Neuronal stem cell (in vitro differentiated cells): ENCODE data around the gene MTCL3.

Source experiments
- DNase-seq: peaks from one replicate; pipeline ENCODE4 v3.0.0-alpha.2; 2013; ENCODE audit warnings: low spot score
- H2AFZ ChIP-seq: one replicate; pipeline ENCODE4 v1.6.1; 2013; ENCODE audit warnings: mild to moderate bottlenecking, low read length, inconsistent platforms
- H2AK5ac ChIP-seq: 2 replicates; pipeline ENCODE4 v1.6.1; 2013; ENCODE audit warnings: low read depth, mild to moderate bottlenecking, inconsistent platforms, low read length, moderate library complexity, mixed read lengths
- H2BK120ac ChIP-seq: 2 replicates; pipeline ENCODE4 v1.6.1; 2013; ENCODE audit warnings: low read depth, mild to moderate bottlenecking, inconsistent platforms, low read length, moderate library complexity, mixed read lengths
- H2BK12ac ChIP-seq: one replicate; pipeline ENCODE4 v1.6.1; 2013; ENCODE audit warnings: low read length, inconsistent platforms
- H2BK15ac ChIP-seq: 2 replicates; pipeline ENCODE4 v1.6.1; 2013; ENCODE audit warnings: mild to moderate bottlenecking, low read length, inconsistent platforms, mixed read lengths
- H2BK5ac ChIP-seq: one replicate; pipeline ENCODE4 v1.6.1; 2013; ENCODE audit warnings: inconsistent platforms, mild to moderate bottlenecking, low read length, moderate library complexity
- H3K14ac ChIP-seq: one replicate; pipeline ENCODE4 v1.6.1; 2013; ENCODE audit warnings: low read length, inconsistent platforms
- H3K18ac ChIP-seq: 2 replicates; pipeline ENCODE4 v1.6.1; 2013; ENCODE audit warnings: low read length, inconsistent platforms
- H3K23ac ChIP-seq: 2 replicates; pipeline ENCODE4 v1.6.1; 2013; ENCODE audit warnings: low read depth, mild to moderate bottlenecking, mixed read lengths, low read length, inconsistent platforms; ENCODE audit not compliant: poor library complexity
- H3K27ac ChIP-seq: replicated peaks from 3 replicates; pipeline ENCODE4 v1.5.1; 2013; ENCODE audit warnings: low read length, inconsistent platforms
- H3K27me3 ChIP-seq, 3 experiments: 2 replicates each; pipeline ENCODE4 v1.6.1; 2013; ENCODE audit warnings: low read length in 3 of 3, mild to moderate bottlenecking in 2 of 3, inconsistent platforms in 1 of 3, low read depth in 1 of 3, mixed read lengths in 1 of 3, moderate library complexity in 1 of 3; ENCODE audit not compliant: control insufficient read depth in 3 of 3, insufficient read depth in 3 of 3
- H3K36me3 ChIP-seq, 2 donors: replicated peaks in 1 of 2; 2 replicates each; pipeline ENCODE4 v1.6.1; 2013; ENCODE audit warnings: low read length in 2 of 2; ENCODE audit not compliant: control insufficient read depth in 2 of 2, insufficient read depth in 2 of 2
- H3K4ac ChIP-seq: 2 replicates; pipeline ENCODE4 v1.6.1; 2013; ENCODE audit warnings: inconsistent platforms, mild to moderate bottlenecking, low read length, moderate library complexity
- H3K4me1 ChIP-seq, 2 donors: 1 replicate in 1 of 2; 2 replicates in 1 of 2; pipeline ENCODE4 v1.6.1; 2013; ENCODE audit warnings: low read length in 2 of 2, low read depth in 1 of 2; ENCODE audit not compliant: control insufficient read depth in 2 of 2, insufficient read depth in 1 of 2
- H3K4me2 ChIP-seq: one replicate; pipeline ENCODE4 v1.6.1; 2013; ENCODE audit warnings: mild to moderate bottlenecking, low read length, inconsistent platforms; ENCODE audit not compliant: insufficient read depth, poor library complexity, severe bottlenecking
- H3K4me3 ChIP-seq, 2 donors: 2 replicates each; pipeline ENCODE4 v1.5.1; 2013; ENCODE audit warnings: low read length in 2 of 2, mild to moderate bottlenecking in 2 of 2, inconsistent platforms in 1 of 2, moderate library complexity in 1 of 2
- H3K79me1 ChIP-seq: one replicate; pipeline ENCODE4 v1.6.1; 2013; ENCODE audit warnings: low read depth, mild to moderate bottlenecking, inconsistent platforms, low read length, moderate library complexity
- H3K9ac ChIP-seq: one replicate; pipeline ENCODE4 v1.6.1; 2013; ENCODE audit warnings: mild to moderate bottlenecking, low read depth, low read length, inconsistent platforms; ENCODE audit not compliant: poor library complexity
- H3K9me3 ChIP-seq, 2 donors: replicated peaks in 1 of 2; 2 replicates each; pipeline versions ENCODE3 to v1.6.1; 2013; ENCODE audit warnings: low read length in 2 of 2, mild to moderate bottlenecking in 2 of 2, inconsistent platforms in 1 of 2, low read depth in 1 of 2, mixed read lengths in 1 of 2, moderate library complexity in 1 of 2; ENCODE audit not compliant: control insufficient read depth in 2 of 2, insufficient read depth in 1 of 2
- H4K8ac ChIP-seq: one replicate; pipeline ENCODE4 v1.6.1; 2013; ENCODE audit warnings: low read depth, mild to moderate bottlenecking, inconsistent platforms, low read length, moderate library complexity
- H4K91ac ChIP-seq: one replicate; pipeline ENCODE4 v1.6.1; 2013; ENCODE audit warnings: low read length, low read depth, mild to moderate bottlenecking, inconsistent platforms; ENCODE audit not compliant: poor library complexity
- WGBS, 2 donors: extraction: QIAGEN DNeasy Blood & Tissue Kit; methylation state at CpG; one replicate each; pipeline ENCODE4 v1.1.7; 2013; ENCODE audit warnings: missing lambda C conversion rate in 2 of 2, mixed read lengths in 1 of 2; ENCODE audit not compliant: insufficient read length in 2 of 2, insufficient replicate concordance in 1 of 2; ENCODE audit errors: extremely low coverage in 2 of 2; 5-methylcytosine and 5-hydroxymethylcytosine counted together

Gene MTCL3

GRCh38 chr6:127460465-127460864 lies 58.7 kb downstream of the MTCL3 start:
- Histone ChIP-seq H4K8ac (no peak overlapping the region), H3K27ac (no peak overlapping the region), H3K36me3 (peaks cover 0 to 92% of the 10 kb centered on the region in 2 donors), H2BK5ac (no peak overlapping the region), H3K18ac (no peak overlapping the region), H2AK5ac (no peak overlapping the region), H2AFZ (no peak overlapping the region), H3K4ac (no peak overlapping the region), H3K4me2 (no peak overlapping the region), H2BK12ac (no peak overlapping the region), H3K4me3 (no peak overlapping the region), H3K4me1 (peaks cover 3 to 5% of the 10 kb centered on the region in 2 donors), H2BK15ac (no peak overlapping the region), H4K91ac (no peak overlapping the region), H3K27me3 (no peaks in the 10 kb centered on the region), H3K14ac (no peak overlapping the region), H3K23ac (no peak overlapping the region), H3K9ac (no peak overlapping the region), H2BK120ac (no peak overlapping the region), H3K79me1 (no peaks in the 10 kb centered on the region), H3K9me3 (no peaks in the 10 kb centered on the region)
- no peak for DNase-seq
- WGBS, 2 donors, result no CpG with 5 or more reads among the region's 1 CpG

DNA sequence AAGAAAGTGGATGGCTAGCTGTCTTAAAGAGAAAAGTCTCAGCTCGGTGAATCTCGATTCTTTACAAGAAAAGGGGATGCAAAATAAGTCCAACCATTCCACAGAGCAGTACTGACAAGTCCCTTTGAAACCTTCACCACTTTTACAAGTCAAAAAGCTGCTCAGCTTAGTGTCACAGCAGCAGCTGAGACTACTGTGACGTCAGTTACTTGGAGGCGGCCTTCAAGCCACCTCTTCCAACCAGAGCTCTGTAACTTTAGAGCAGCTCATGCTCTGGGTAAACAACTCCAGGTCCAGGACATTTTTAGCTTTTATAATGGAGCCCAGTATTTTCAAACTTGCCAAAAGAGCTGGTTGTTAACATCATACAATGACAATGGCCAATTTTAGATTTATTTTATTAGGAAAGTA lies 59.9 kb downstream of the MTCL3 start, which contains the start of gene KIAA0408:
Gene KIAA0408 (minus strand): TSS at position 159 of the 411 bp plus-strand sequence. CDS start 5,408 bp downstream, outside the sequence.
- WGBS, 2 donors, result no CpG with 5 or more reads among the region's 4 CpGs

DNA sequence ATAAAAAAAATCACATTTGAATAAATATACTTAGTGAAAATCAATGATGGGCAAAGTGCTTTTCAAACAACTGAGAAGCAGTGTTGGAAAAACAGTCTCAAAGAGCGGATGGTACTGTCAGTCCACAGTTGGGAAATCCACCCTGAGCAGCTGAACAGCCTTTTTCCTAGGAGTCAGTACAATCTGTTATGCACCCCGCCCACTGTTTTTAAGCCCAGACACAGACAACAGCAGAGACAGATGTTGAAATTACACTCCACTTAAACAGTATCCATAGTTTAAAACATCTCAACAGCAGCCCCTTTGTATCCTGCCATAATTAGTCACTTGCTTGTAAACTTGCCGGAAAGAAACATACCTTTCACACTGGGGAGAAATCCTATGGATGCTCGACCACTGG lies 60.3 kb downstream of the MTCL3 start:
- H4K8ac ChIP-seq, result no peak overlapping the region
- H3K18ac ChIP-seq, result no peak overlapping the region
- peaks cover 3 to 5% of the 10 kb centered on the region in 2 donors for H3K4me1 ChIP-seq
- H3K23ac ChIP-seq, result no peak overlapping the region
- no peak overlapping the region for H2BK15ac ChIP-seq
- no peaks in the 10 kb centered on the region for H3K9me3 ChIP-seq
- no CpG with 5 or more reads among the region's 4 CpGs for WGBS, 2 donors
- no peak overlapping the region for H4K91ac ChIP-seq
- no peak overlapping the region for H2AFZ ChIP-seq
- H3K9ac ChIP-seq, result no peak overlapping the region
- H3K27me3 ChIP-seq, result no peaks in the 10 kb centered on the region
- peaks cover 0 to 92% of the 10 kb centered on the region in 2 donors for H3K36me3 ChIP-seq
- H2BK12ac ChIP-seq, result no peak overlapping the region
- H3K4me3 ChIP-seq, result no peak overlapping the region
- H2BK5ac ChIP-seq, result no peak overlapping the region
- DNase-seq, result no peak
- no peaks in the 10 kb centered on the region for H3K79me1 ChIP-seq
- H3K4me2 ChIP-seq, result no peak overlapping the region
- no peak overlapping the region for H2BK120ac ChIP-seq
- no peak overlapping the region for H3K27ac ChIP-seq
- H3K4ac ChIP-seq, result no peak overlapping the region
- no peak overlapping the region for H3K14ac ChIP-seq
- H2AK5ac ChIP-seq, result no peak overlapping the region

More for the DNA sequence above, 59.9 kb downstream of the MTCL3 start, which contains the start of gene KIAA0408:
- no peak within 1 kb of the TSS for H3K23ac ChIP-seq
- no peak within 1 kb of the TSS for H3K9ac ChIP-seq
- no peak within 1 kb of the TSS for H3K4me2 ChIP-seq
- H2AFZ ChIP-seq, result no peak within 1 kb of the TSS
- peaks cover 0 to 92% of the 10 kb centered on the region in 2 donors for H3K36me3 ChIP-seq
- H2BK5ac ChIP-seq, result no peak within 1 kb of the TSS
- H3K27me3 ChIP-seq, result no peaks in the 10 kb centered on the region
- no peak within 1 kb of the TSS for H4K8ac ChIP-seq
- H2AK5ac ChIP-seq, result no peak within 1 kb of the TSS
- H2BK15ac ChIP-seq, result no peak within 1 kb of the TSS
- H4K91ac ChIP-seq, result no peak within 1 kb of the TSS
- no peak within 1 kb of the TSS for H3K4me3 ChIP-seq
- no peak within 1 kb of the TSS for H3K18ac ChIP-seq
- no peak within 1 kb of the TSS for H2BK120ac ChIP-seq
- no peak within 1 kb of the TSS for H2BK12ac ChIP-seq
- no peak within 1 kb of the TSS for H3K4ac ChIP-seq
- no peak within 1 kb of the TSS for H3K14ac ChIP-seq
- no peak within 1 kb of the TSS for H3K27ac ChIP-seq
- peaks cover 3 to 5% of the 10 kb centered on the region in 2 donors for H3K4me1 ChIP-seq
- peak; percentile 50 for DNase-seq
- no peaks in the 10 kb centered on the region for H3K79me1 ChIP-seq
- no peaks in the 10 kb centered on the region for H3K9me3 ChIP-seq

DNA sequence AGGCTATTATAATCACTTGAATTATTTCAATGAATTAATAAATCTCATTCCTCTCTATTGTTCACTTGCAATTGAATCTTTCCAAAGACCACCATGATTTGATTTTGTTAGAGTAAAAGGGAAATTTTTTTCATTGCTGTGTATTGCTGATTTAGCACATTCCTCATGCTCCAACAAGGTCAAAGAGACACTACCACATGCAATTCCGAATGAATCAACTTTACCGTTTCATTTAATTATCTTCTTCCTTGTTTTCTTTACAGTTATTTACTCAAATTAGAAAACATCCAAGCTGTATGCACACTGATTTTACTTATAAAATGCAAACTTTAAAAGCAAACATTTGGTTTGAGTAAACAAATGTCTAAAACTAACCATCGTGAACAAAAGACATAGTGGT lies 60.9 kb downstream of the MTCL3 start:
- peaks cover 0 to 92% of the 10 kb centered on the region in 2 donors for H3K36me3 ChIP-seq
- H3K14ac ChIP-seq, result no peak overlapping the region
- no peak overlapping the region for H3K9ac ChIP-seq
- no peak overlapping the region for H4K91ac ChIP-seq
- H3K4me2 ChIP-seq, result no peak overlapping the region
- no peak overlapping the region for H2AFZ ChIP-seq
- no peak for DNase-seq
- no peak overlapping the region for H2BK15ac ChIP-seq
- H3K27me3 ChIP-seq, result no peaks in the 10 kb centered on the region
- no peaks in the 10 kb centered on the region for H3K9me3 ChIP-seq
- no peak overlapping the region for H4K8ac ChIP-seq
- no peaks in the 10 kb centered on the region for H3K79me1 ChIP-seq
- H3K18ac ChIP-seq, result no peak overlapping the region
- H2BK12ac ChIP-seq, result no peak overlapping the region
- H3K4me1 ChIP-seq, result peaks cover 3 to 5% of the 10 kb centered on the region in 2 donors
- no peak overlapping the region for H2AK5ac ChIP-seq
- H3K4me3 ChIP-seq, result no peak overlapping the region
- no peak overlapping the region for H3K23ac ChIP-seq
- no peak overlapping the region for H3K27ac ChIP-seq
- H2BK5ac ChIP-seq, result no peak overlapping the region
- 100% methylated on average over 1 of the region's 3 CpGs; no CpG with 5 or more reads in 1 of the 2 donors for WGBS, 2 donors
- no peak overlapping the region for H3K4ac ChIP-seq
- H2BK120ac ChIP-seq, result no peak overlapping the region
